Measurements from ENCODE around the gene NRCAM. TPM values are rescaled to one million over a fixed set of nuclear protein-coding genes. Genes with fewer than 3 reads are reported as not detected.

The NRCAM gene
- total and polyA plus RNA-seq, 12 donors: 0.08 to 1.3 (median 0.38) TPM

- H3K4me1 ChIP-seq: no peaks in the 10 kb centered on the region
- H3K27me3 ChIP-seq: no peaks in the 10 kb centered on the region
- no peaks in the 10 kb centered on the region for H3K36me3 ChIP-seq
- DNase-seq (no peak), ATAC-seq (no peak)
- no peaks in the 10 kb centered on the region for H3K9me3 ChIP-seq
- no peak overlapping the region for H3K27ac ChIP-seq
- WGBS, 2 donors: 89 to 94% methylated on average over 2 of the region's 2 CpGs
- no peak overlapping the region for H3K4me3 ChIP-seq
- TF ChIP-seq CTCF (IDR thresholded peaks at IDR 0.05): no peak
- intact Hi-C loops (cut with DNase I): no loop called here
Measured at GRCh38 chr7:108301387-108301786, 154.8 kb downstream of the NRCAM start.

- intact Hi-C loops (cut with DNase I): no loop called here
- H3K36me3 ChIP-seq: no peaks in the 10 kb centered on the region
Measured at GRCh38 chr7:108299251-108299973, 156.8 kb downstream of the NRCAM start.

GRCh38 chr7:108296911-108297310 is 159.3 kb downstream of the NRCAM start:
- ATAC-seq: no peak
- no peak overlapping the region for H3K4me3 ChIP-seq
- H3K4me1 ChIP-seq: peaks cover 0 to 7% (median 0%) of the 10 kb centered on the region in 9 donors
- H3K27me3 ChIP-seq: no peaks in the 10 kb centered on the region
- no peaks in the 10 kb centered on the region for H3K36me3 ChIP-seq
- WGBS, 2 donors: 80% methylated on average over 3 of the region's 3 CpGs
- intact Hi-C loops (cut with DNase I): no loop called here
- no peak for TF ChIP-seq CTCF (IDR thresholded peaks at IDR 0.05)
- DNase-seq: no peak
- H3K27ac ChIP-seq: no peak overlapping the region
- H3K9me3 ChIP-seq: no peaks in the 10 kb centered on the region

More at GRCh38 chr7:108299251-108299973, 156.8 kb downstream of the NRCAM start:
- no peak for TF ChIP-seq CTCF (IDR thresholded peaks at IDR 0.05)
- H3K27me3 ChIP-seq: no peaks in the 10 kb centered on the region
- ATAC-seq (no peak), DNase-seq (no peak)
- 74 to 78% methylated on average over 8 of the region's 8 CpGs for WGBS, 2 donors
- H3K4me1 ChIP-seq: no peaks in the 10 kb centered on the region
- H3K9me3 ChIP-seq: no peaks in the 10 kb centered on the region
- H3K27ac ChIP-seq: no peak overlapping the region
- H3K4me3 ChIP-seq: no peak overlapping the region

GRCh38 chr7:108294595-108294994 is 161.6 kb downstream of the NRCAM start:
- 42 to 59% methylated on average over 4 of the region's 4 CpGs for WGBS, 2 donors
- H3K36me3 ChIP-seq: no peaks in the 10 kb centered on the region
- TF ChIP-seq CTCF (IDR thresholded peaks at IDR 0.05): no peak
- H3K27me3 ChIP-seq: no peaks in the 10 kb centered on the region
- no peak overlapping the region for H3K27ac ChIP-seq
- no peak for DNase-seq
- peak in 1 of 8 donors; percentile 48 for ATAC-seq
- intact Hi-C loops (cut with DNase I): no loop called here
- H3K9me3 ChIP-seq: no peaks in the 10 kb centered on the region
- no peak overlapping the region for H3K4me3 ChIP-seq
- H3K4me1 ChIP-seq: peaks cover 0 to 9% (median 0%) of the 10 kb centered on the region in 9 donors
